NCI-H1694 (cell line): Measurements from ENCODE around the gene C12orf50.
"Not testable (repeated sequence)": the region's sequence is repeated elsewhere in the genome, so short reads cannot be mapped to it uniquely, and the experiment has no call there.

ENCODE experiments used
- DNase-seq: peaks from one replicate; lab custom pipeline; 2025; lab: John Stamatoyannopoulos, UW

Gene C12orf50

GRCh38 chr12:88029093-88029665, at the start of gene C12orf50:
TSS of gene C12orf50 (minus strand) at chr12:88029401. CDS start at chr12:88026962, 2,439 bp downstream.
- DNase-seq = no peak

GRCh38 chr12:88067301-88067700, 38.1 kb upstream of the C12orf50 start:
- DNase-seq = no peak

GRCh38 chr12:88063375-88063774, 34.2 kb upstream of the C12orf50 start:
- no peak for DNase-seq

GRCh38 chr12:88062474-88062873, 33.3 kb upstream of the C12orf50 start:
- no peak for DNase-seq

- DNase-seq = no peak
Measured at GRCh38 chr12:88058719-88059077, 29.5 kb upstream of the C12orf50 start.

- DNase-seq = no peak
Measured at GRCh38 chr12:88057994-88058718, 29.0 kb upstream of the C12orf50 start.

- no peak for DNase-seq
Measured at GRCh38 chr12:88056571-88056970, 27.4 kb upstream of the C12orf50 start.

GRCh38 chr12:88052686-88053085, 23.5 kb upstream of the C12orf50 start:
- DNase-seq = peak; percentile 25

- DNase-seq = no peak
Measured at GRCh38 chr12:88044035-88044434, 14.8 kb upstream of the C12orf50 start.

GRCh38 chr12:88037770-88038169, 8.6 kb upstream of the C12orf50 start:
- no peak for DNase-seq

- no peak for DNase-seq
Measured at GRCh38 chr12:88036353-88036965, 7.3 kb upstream of the C12orf50 start.

GRCh38 chr12:88035907-88036289, 6.7 kb upstream of the C12orf50 start:
- DNase-seq = no peak

- peak; percentile 59 for DNase-seq
Measured at GRCh38 chr12:88035271-88035906, 6.2 kb upstream of the C12orf50 start.

- DNase-seq = not testable (repeated sequence)
Measured at GRCh38 chr12:88031161-88031560, 2.0 kb upstream of the C12orf50 start.

GRCh38 chr12:88026196-88026595, 3.0 kb downstream of the C12orf50 start:
- no peak for DNase-seq

GRCh38 chr12:88017964-88018363, 11.2 kb downstream of the C12orf50 start:
- DNase-seq = no peak

- DNase-seq = no peak
Measured at GRCh38 chr12:88015825-88016224, 13.4 kb downstream of the C12orf50 start.

GRCh38 chr12:88011755-88012154, 17.4 kb downstream of the C12orf50 start:
- DNase-seq = no peak

- no peak for DNase-seq
Measured at GRCh38 chr12:88006351-88006750, 22.9 kb downstream of the C12orf50 start.

- DNase-seq = no peak
Measured at GRCh38 chr12:88001327-88001726, 27.9 kb downstream of the C12orf50 start.

GRCh38 chr12:87995581-87996178, 33.5 kb downstream of the C12orf50 start:
- peak; percentile 62 for DNase-seq

- DNase-seq = no peak
Measured at GRCh38 chr12:87991483-87991882, 37.7 kb downstream of the C12orf50 start.

- no peak for DNase-seq
Measured at GRCh38 chr12:87988534-87988933, 40.7 kb downstream of the C12orf50 start.
